Right cardiac atrium (tissue), 5 donors: Measurements from ENCODE around the gene RFX2. TPM values are rescaled to one million over a fixed set of nuclear protein-coding genes. Genes with fewer than 3 reads are reported as not detected.
A peak's percentile ranks its signal among the peaks of the same experiment; 100 is the strongest.

ENCODE experiments used
- ATAC-seq, 2 donors: fragments of 200-7000 bp; cut with Tn5 transposase; one replicate each; pipeline versions ENCODE4 v1.8.0 to v1.9.1; 2020; ENCODE audit warnings: moderate library complexity in 2 of 2, mild to moderate bottlenecking in 1 of 2
- DNase-seq, 3 donors: peaks; one replicate each; pipeline ENCODE4 v3.0.0-alpha.2; 2020
- H3K27ac ChIP-seq: one replicate; pipeline ENCODE4 v1.5.1; 2013; ENCODE audit warnings: mild to moderate bottlenecking, low read length, control low read depth, moderate library complexity
- H3K27me3 ChIP-seq: one replicate; pipeline ENCODE4 v1.6.1; 2013; ENCODE audit not compliant: control insufficient read depth, insufficient read depth
- H3K4me1 ChIP-seq: one replicate; pipeline ENCODE4 v1.6.1; 2013; ENCODE audit warnings: low read length; ENCODE audit not compliant: control insufficient read depth, insufficient read depth
- H3K4me3 ChIP-seq: one replicate; pipeline ENCODE4 v1.5.1; 2013; ENCODE audit warnings: low read length, control low read depth
- H3K9me3 ChIP-seq: one replicate; pipeline ENCODE4 v1.6.1; 2013; ENCODE audit warnings: low read length; ENCODE audit not compliant: control insufficient read depth
- WGBS: extraction: QIAGEN DNeasy Blood & Tissue Kit; methylation state at CpG from one replicate; pipeline ENCODE4 v1.1.7; 2013; 5-methylcytosine and 5-hydroxymethylcytosine counted together
- intact Hi-C, 4 donors: fragments of 100-400 bp; cut with DNase I; formaldehyde crosslinking; loops; one replicate each; pipeline versions ENCODE4 v1.11.0 to v1.14.0; 2022 to 2023
- polyA plus RNA-seq: library from polyadenylated mRNA; stranded (reverse); fragments of 200-250 nt; gene quantifications from one replicate; pipeline ENCODE4 v1.2.3, GENCODE V29; 2013
- total RNA-seq, 4 donors: library from RNA; stranded (reverse); fragmentation: NEBNext Ultra II Directional; extraction: Animal tissue kit (Norgen Biotek cat#: 25700); gene quantifications; one replicate each; pipeline ENCODE4 v1.2.1, GENCODE V29; 2021
- donor health status: healthy with polysubstance abuse.
- donor health status: DM: no; HTN: yes; CAD: no.
- donor health status: DM: no; HTN: no; CAD: no.
- donor health status: DM: no; HTN: yes; CAD: no; lungs with severe emphysema.
- donor health status: DM: yes; HTN: yes; CAD: no.

Gene RFX2
- total and polyA plus RNA-seq, 5 donors = 5.1 to 15.9 (median 8.2) TPM

- no peak for ATAC-seq
- intact Hi-C loops = loop anchor here in 1 of 4 donors (5.0 kb wide), 1 partner anchor 48 kb away; no protein-coding TSS in a partner anchor
- Histone ChIP-seq H3K9me3 (no peaks in the 10 kb centered on the region), H3K4me3 (no peak overlapping the region), H3K27me3 (no peaks in the 10 kb centered on the region), H3K27ac (peak overlapping the region; percentile 8), H3K4me1 (peaks cover 45% of the 10 kb centered on the region)
- 83% methylated on average over 6 of the region's 6 CpGs for WGBS
- no peak for DNase-seq
These were observed 50.8 kb downstream of the RFX2 start for GRCh38 chr19:6059396-6059947.

- Histone ChIP-seq H3K27ac (peak overlapping the region; percentile 93), H3K4me1 (peaks cover 41% of the 10 kb centered on the region), H3K27me3 (no peaks in the 10 kb centered on the region), H3K4me3 (no peak overlapping the region), H3K9me3 (no peaks in the 10 kb centered on the region)
- intact Hi-C loops = loop anchor here in 1 of 4 donors (5.0 kb wide), 1 partner anchor 49 kb away; no protein-coding TSS in a partner anchor
- DNase-seq = no peak
- WGBS = 66% methylated on average over 17 of the region's 17 CpGs
- ATAC-seq = no peak
These were observed 51.6 kb downstream of the RFX2 start for GRCh38 chr19:6058518-6059201.

GRCh38 chr19:6057651-6058517, 52.4 kb downstream of the RFX2 start:
- peaks cover 41% of the 10 kb centered on the region for H3K4me1 ChIP-seq
- no peak overlapping the region for H3K4me3 ChIP-seq
- DNase-seq (peak in 1 of 3 donors; percentile 50), ATAC-seq (no peak)
- no peaks in the 10 kb centered on the region for H3K27me3 ChIP-seq
- H3K9me3 ChIP-seq = no peaks in the 10 kb centered on the region
- intact Hi-C loops = loop anchor here in 1 of 4 donors (5.0 kb wide), 1 partner anchor 49 kb away; no protein-coding TSS in a partner anchor
- H3K27ac ChIP-seq = peak overlapping the region; percentile 93
- WGBS = 70% methylated on average over 14 of the region's 14 CpGs

- Histone ChIP-seq H3K9me3 (no peaks in the 10 kb centered on the region), H3K27ac (peak overlapping the region; percentile 93), H3K27me3 (no peaks in the 10 kb centered on the region), H3K4me3 (no peak overlapping the region), H3K4me1 (peaks cover 37% of the 10 kb centered on the region)
- peak; percentile 81 to 91 for ATAC-seq
- peak; percentile 82 to 86 (median 84) for DNase-seq
- WGBS = 15% methylated on average over 28 of the region's 28 CpGs
- intact Hi-C loops = loop anchor here in 1 of 4 donors (5.0 kb wide), 1 partner anchor 50 kb away; no protein-coding TSS in a partner anchor
These were observed 53.3 kb downstream of the RFX2 start for GRCh38 chr19:6056801-6057650.

GRCh38 chr19:6056282-6056741, 54.0 kb downstream of the RFX2 start:
- intact Hi-C loops = loop anchor here in 1 of 4 donors (5.0 kb wide), 1 partner anchor 51 kb away; no protein-coding TSS in a partner anchor
- Histone ChIP-seq H3K9me3 (no peaks in the 10 kb centered on the region), H3K4me3 (no peak overlapping the region), H3K27me3 (no peaks in the 10 kb centered on the region), H3K4me1 (peaks cover 31% of the 10 kb centered on the region), H3K27ac (peak overlapping the region; percentile 93)
- ATAC-seq (peak; percentile 3 to 6), DNase-seq (peak in 1 of 3 donors; percentile 49)
- 85% methylated on average over 8 of the region's 8 CpGs for WGBS

- Histone ChIP-seq H3K27ac (no peak overlapping the region), H3K4me3 (no peak overlapping the region), H3K4me1 (peaks cover 25% of the 10 kb centered on the region), H3K27me3 (no peaks in the 10 kb centered on the region), H3K9me3 (no peaks in the 10 kb centered on the region)
- ATAC-seq = no peak
- WGBS = 97% methylated on average over 4 of the region's 4 CpGs
- intact Hi-C loops = loop anchor here in 1 of 4 donors (5.0 kb wide), 1 partner anchor 52 kb away; no protein-coding TSS in a partner anchor
- no peak for DNase-seq
These were observed 55.1 kb downstream of the RFX2 start for GRCh38 chr19:6055013-6055795.

GRCh38 chr19:6048793-6049405, 61.4 kb downstream of the RFX2 start:
- Histone ChIP-seq H3K4me1 (no peaks in the 10 kb centered on the region), H3K27ac (no peak overlapping the region), H3K4me3 (no peak overlapping the region), H3K27me3 (no peaks in the 10 kb centered on the region), H3K9me3 (no peaks in the 10 kb centered on the region)
- DNase-seq (peak; percentile 74 to 90 (median 84)), ATAC-seq (peak; percentile 96 to 97)
- 14% methylated on average over 15 of the region's 15 CpGs for WGBS
- intact Hi-C loops = loop anchor here (1.0 to 10.0 kb wide), 4 partner anchors 73 to 246 kb away; no protein-coding TSS in a partner anchor

GRCh38 chr19:6048348-6048747, 62.0 kb downstream of the RFX2 start:
- no peaks in the 10 kb centered on the region for H3K4me1 ChIP-seq

GRCh38 chr19:6047741-6048251, 62.5 kb downstream of the RFX2 start:
- intact Hi-C loops = loop anchor here (1.0 to 10.0 kb wide), 4 partner anchors 75 to 247 kb away; no protein-coding TSS in a partner anchor
- Histone ChIP-seq H3K27me3 (no peaks in the 10 kb centered on the region), H3K9me3 (no peaks in the 10 kb centered on the region), H3K4me3 (no peak overlapping the region), H3K27ac (no peak overlapping the region), H3K4me1 (no peaks in the 10 kb centered on the region)
- DNase-seq = no peak
- ATAC-seq = peak; percentile 61 to 69
- 53% methylated on average over 8 of the region's 8 CpGs for WGBS

More at GRCh38 chr19:6048348-6048747, 62.0 kb downstream of the RFX2 start:
- Histone ChIP-seq H3K4me3 (no peak overlapping the region), H3K9me3 (no peaks in the 10 kb centered on the region), H3K27ac (no peak overlapping the region), H3K27me3 (no peaks in the 10 kb centered on the region)
- intact Hi-C loops = loop anchor here (1.0 to 10.0 kb wide), 4 partner anchors 74 to 246 kb away; no protein-coding TSS in a partner anchor
- WGBS = 30% methylated on average over 9 of the region's 9 CpGs
- DNase-seq (no peak), ATAC-seq (peak; percentile 39 to 47)
